HG03558 (cell line): Measurements from ENCODE around the gene INTS6.

Experiments
- ATAC-seq: cut with Tn5 transposase; IDR thresholded peaks from one replicate; pipeline ENCODE4 v1.9.1; 2021; ENCODE audit warnings: moderate number of reproducible peaks; ENCODE audit not compliant: unreplicated experiment; ENCODE audit errors: extremely low read depth

The INTS6 gene

GRCh38 chr13:51452361-51453206 is at the start of gene INTS6:
Gene INTS6 (minus strand): TSS chr13:51453036. CDS start chr13:51452525, 511 bp downstream.
- peak; percentile 59 for ATAC-seq

- ATAC-seq = peak; percentile 94
These were observed 49.4 kb upstream of the INTS6 start for GRCh38 chr13:51502153-51502651.

GRCh38 chr13:51501592-51502152 is 48.8 kb upstream of the INTS6 start:
- no peak for ATAC-seq

GRCh38 chr13:51501096-51501495 is 48.3 kb upstream of the INTS6 start:
- ATAC-seq = no peak

GRCh38 chr13:51500687-51501086 is 47.9 kb upstream of the INTS6 start:
- ATAC-seq = no peak

- no peak for ATAC-seq
These were observed 47.0 kb upstream of the INTS6 start for GRCh38 chr13:51499841-51500240.

- no peak for ATAC-seq
These were observed 42.5 kb upstream of the INTS6 start for GRCh38 chr13:51495316-51495715.

- ATAC-seq = no peak
These were observed 41.3 kb upstream of the INTS6 start for GRCh38 chr13:51494156-51494555.

GRCh38 chr13:51488212-51488611 is 35.4 kb upstream of the INTS6 start:
- ATAC-seq = no peak

GRCh38 chr13:51481656-51482055 is 28.8 kb upstream of the INTS6 start:
- ATAC-seq = no peak

GRCh38 chr13:51479199-51479523 is 26.3 kb upstream of the INTS6 start:
- ATAC-seq = no peak

- ATAC-seq = no peak
These were observed 25.8 kb upstream of the INTS6 start for GRCh38 chr13:51478418-51479198.

- ATAC-seq = no peak
These were observed 25.0 kb upstream of the INTS6 start for GRCh38 chr13:51477653-51478324.

- ATAC-seq = no peak
These were observed 24.3 kb upstream of the INTS6 start for GRCh38 chr13:51477149-51477548.

GRCh38 chr13:51475727-51476501 is 23.1 kb upstream of the INTS6 start:
- no peak for ATAC-seq

- no peak for ATAC-seq
These were observed 17.0 kb upstream of the INTS6 start for GRCh38 chr13:51469790-51470189.

GRCh38 chr13:51467730-51468129 is 14.9 kb upstream of the INTS6 start:
- ATAC-seq = no peak

GRCh38 chr13:51465124-51465523 is 12.3 kb upstream of the INTS6 start:
- ATAC-seq = no peak

GRCh38 chr13:51457086-51457815 is 4.4 kb upstream of the INTS6 start:
- no peak for ATAC-seq
